Osteocyte (in vitro differentiated cells): ENCODE data around the gene PLCG2. TPM values are rescaled to one million over a fixed set of nuclear protein-coding genes. Genes with fewer than 3 reads are reported as not detected.

ENCODE experiments used
- DNase-seq: peaks from one replicate; pipeline ENCODE4 v3.0.0; 2021; ENCODE audit warnings: mixed read lengths; ENCODE audit not compliant: unreplicated experiment; ENCODE audit errors: extremely low spot score
- H3K27ac Mint-ChIP-seq: one replicate; pipeline ENCODE4 v1.8.0; 2021; ENCODE audit warnings: mild to moderate bottlenecking, mixed read lengths; ENCODE audit not compliant: unreplicated experiment
- H3K27me3 Mint-ChIP-seq: one replicate; pipeline ENCODE4 v1.8.0; 2021; ENCODE audit warnings: mixed read lengths; ENCODE audit not compliant: unreplicated experiment
- H3K36me3 Mint-ChIP-seq: one replicate; pipeline ENCODE4 v1.8.0; 2021; ENCODE audit warnings: mixed read lengths; ENCODE audit not compliant: unreplicated experiment
- H3K4me1 Mint-ChIP-seq: one replicate; pipeline ENCODE4 v1.8.0; 2021; ENCODE audit warnings: mixed read lengths; ENCODE audit not compliant: unreplicated experiment
- H3K4me3 Mint-ChIP-seq: one replicate; pipeline ENCODE4 v1.8.0; 2021; ENCODE audit warnings: mild to moderate bottlenecking, moderate library complexity, mixed read lengths; ENCODE audit not compliant: unreplicated experiment
- H3K9me3 Mint-ChIP-seq: one replicate; pipeline ENCODE4 v1.8.0; 2021; ENCODE audit warnings: mixed read lengths; ENCODE audit not compliant: unreplicated experiment
- total RNA-seq: library from RNA; stranded (reverse); gene quantifications from 2 replicates; pipeline ENCODE4 v1.2.1, GENCODE V29; 2021
- TF ChIP-seq, protein P1 (sequence below): fragments of 200-600 bp; sonication (generic); IDR thresholded peaks from 2 replicates; pipeline ENCODE4 v1.5.0; 2021; ENCODE audit warnings: antibody characterized with exemption, mild to moderate bottlenecking, moderate library complexity

The PLCG2 gene
- total RNA-seq, 1 donor from 2014 or later, result not detected

DNA sequence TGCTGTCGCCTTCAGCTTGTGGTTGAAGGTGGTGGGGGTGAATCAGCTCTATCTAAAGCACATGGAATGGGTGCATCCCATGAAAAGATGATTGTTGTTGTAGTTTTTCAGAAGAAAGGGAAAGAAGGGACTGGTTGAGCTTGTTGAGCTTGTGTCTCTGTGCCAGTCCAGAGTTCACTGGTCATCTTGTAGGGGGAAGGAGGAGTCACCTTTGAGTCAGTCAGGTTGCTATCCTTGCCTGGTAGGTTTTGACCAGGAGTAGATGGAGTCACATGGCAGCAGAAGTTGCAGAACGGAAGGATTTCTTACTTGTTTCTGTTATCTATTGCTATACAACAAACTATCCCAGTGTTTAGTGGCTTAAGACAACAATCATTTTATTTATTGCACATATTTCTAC, 73.3 kb downstream of the PLCG2 start:
- no peaks in the 10 kb centered on the region for H3K9me3 Mint-ChIP-seq
- H3K27ac Mint-ChIP-seq, result no peak overlapping the region
- peaks cover 18% of the 10 kb centered on the region for H3K27me3 Mint-ChIP-seq
- TF ChIP-seq, protein P1, sequence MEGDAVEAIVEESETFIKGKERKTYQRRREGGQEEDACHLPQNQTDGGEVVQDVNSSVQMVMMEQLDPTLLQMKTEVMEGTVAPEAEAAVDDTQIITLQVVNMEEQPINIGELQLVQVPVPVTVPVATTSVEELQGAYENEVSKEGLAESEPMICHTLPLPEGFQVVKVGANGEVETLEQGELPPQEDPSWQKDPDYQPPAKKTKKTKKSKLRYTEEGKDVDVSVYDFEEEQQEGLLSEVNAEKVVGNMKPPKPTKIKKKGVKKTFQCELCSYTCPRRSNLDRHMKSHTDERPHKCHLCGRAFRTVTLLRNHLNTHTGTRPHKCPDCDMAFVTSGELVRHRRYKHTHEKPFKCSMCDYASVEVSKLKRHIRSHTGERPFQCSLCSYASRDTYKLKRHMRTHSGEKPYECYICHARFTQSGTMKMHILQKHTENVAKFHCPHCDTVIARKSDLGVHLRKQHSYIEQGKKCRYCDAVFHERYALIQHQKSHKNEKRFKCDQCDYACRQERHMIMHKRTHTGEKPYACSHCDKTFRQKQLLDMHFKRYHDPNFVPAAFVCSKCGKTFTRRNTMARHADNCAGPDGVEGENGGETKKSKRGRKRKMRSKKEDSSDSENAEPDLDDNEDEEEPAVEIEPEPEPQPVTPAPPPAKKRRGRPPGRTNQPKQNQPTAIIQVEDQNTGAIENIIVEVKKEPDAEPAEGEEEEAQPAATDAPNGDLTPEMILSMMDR, result no peak
- H3K4me1 Mint-ChIP-seq, result no peaks in the 10 kb centered on the region
- no peak overlapping the region for H3K4me3 Mint-ChIP-seq
- no peak for DNase-seq
- H3K36me3 Mint-ChIP-seq, result no peaks in the 10 kb centered on the region

DNA sequence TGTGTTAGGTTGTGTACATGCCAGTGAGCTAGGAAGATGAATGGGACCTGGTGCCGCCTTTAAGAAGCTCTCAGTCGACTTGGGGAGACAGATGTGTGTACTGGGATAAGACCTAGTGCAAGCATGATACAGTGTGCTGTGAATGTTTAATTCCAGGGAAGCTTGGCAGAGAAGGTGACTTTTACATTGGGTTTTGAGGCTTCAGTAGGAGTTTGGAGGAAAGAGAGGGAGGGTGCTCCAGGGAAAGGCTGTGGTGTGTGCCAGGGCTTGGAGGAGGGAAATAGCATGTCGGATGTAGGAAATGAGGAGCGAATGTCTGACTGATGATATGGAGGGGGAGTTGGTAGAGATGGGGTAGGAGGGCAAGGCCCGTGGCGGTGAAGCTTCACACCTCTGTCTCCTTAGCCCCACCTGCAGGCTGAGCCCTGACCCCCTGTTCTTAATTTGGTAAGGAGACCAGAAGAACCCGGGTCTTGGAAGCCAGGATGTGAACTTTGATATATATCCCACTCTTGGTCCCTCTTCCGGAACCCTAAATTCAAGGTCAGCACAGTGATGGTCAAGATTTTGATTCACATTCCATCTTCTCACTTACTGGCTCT, 76.6 kb downstream of the PLCG2 start:
- TF ChIP-seq, protein P1, result no peak
- no peaks in the 10 kb centered on the region for H3K36me3 Mint-ChIP-seq
- H3K4me1 Mint-ChIP-seq, result no peaks in the 10 kb centered on the region
- DNase-seq, result no peak
- H3K27me3 Mint-ChIP-seq, result peaks cover 14% of the 10 kb centered on the region
- H3K4me3 Mint-ChIP-seq, result no peak overlapping the region
- no peak overlapping the region for H3K27ac Mint-ChIP-seq
- H3K9me3 Mint-ChIP-seq, result no peaks in the 10 kb centered on the region

DNA sequence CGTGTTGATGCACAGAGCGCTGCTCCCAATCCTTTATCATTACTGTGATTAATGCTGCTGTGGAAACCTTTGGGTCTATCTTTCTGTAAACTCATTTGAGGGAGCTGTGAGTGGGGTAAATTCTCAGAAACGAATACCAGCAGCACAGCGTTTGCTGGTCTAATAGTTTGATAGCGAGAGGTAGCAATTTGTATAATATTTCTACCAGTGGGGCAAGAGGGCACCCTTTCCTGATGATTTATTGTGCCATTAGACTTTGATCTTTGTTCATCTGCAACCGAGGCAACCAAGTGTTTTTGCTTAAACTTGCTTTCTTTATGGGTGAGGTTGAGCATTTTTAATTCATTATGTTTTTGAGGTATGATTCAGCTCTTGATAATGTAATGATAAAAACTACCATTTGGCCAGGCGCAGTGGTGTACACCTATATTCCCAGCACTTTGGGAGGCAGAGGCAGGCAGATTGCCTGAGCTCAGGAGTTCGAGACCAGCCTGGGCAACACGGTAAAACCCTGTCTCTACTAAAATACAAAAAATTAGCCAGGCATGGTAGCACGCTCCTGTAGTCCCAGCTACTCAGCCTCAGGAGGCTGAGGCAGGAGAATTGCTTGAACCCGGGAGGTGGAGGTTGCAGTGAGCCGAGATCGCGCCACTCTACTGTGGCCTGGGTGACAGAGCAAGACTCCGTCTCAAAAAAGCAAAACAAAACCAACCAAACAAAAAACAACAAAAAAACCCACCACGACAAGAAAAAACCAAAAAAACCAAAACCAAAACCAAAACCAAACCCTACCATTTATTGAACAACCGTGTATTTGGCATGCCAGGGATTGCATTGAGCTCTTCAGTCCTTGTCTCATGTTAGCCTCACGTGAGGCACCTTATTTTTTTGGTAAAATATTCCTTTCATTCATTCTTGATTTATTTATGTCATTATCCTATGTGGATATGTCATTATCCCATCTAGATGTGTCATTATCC, 81.5 kb downstream of the PLCG2 start:
- H3K36me3 Mint-ChIP-seq, result no peaks in the 10 kb centered on the region
- DNase-seq, result no peak
- peaks cover 28% of the 10 kb centered on the region for H3K27me3 Mint-ChIP-seq
- TF ChIP-seq, protein P1, result no peak
- H3K27ac Mint-ChIP-seq, result no peak overlapping the region
- H3K9me3 Mint-ChIP-seq, result no peaks in the 10 kb centered on the region
- no peaks in the 10 kb centered on the region for H3K4me1 Mint-ChIP-seq
- H3K4me3 Mint-ChIP-seq, result no peak overlapping the region

DNA sequence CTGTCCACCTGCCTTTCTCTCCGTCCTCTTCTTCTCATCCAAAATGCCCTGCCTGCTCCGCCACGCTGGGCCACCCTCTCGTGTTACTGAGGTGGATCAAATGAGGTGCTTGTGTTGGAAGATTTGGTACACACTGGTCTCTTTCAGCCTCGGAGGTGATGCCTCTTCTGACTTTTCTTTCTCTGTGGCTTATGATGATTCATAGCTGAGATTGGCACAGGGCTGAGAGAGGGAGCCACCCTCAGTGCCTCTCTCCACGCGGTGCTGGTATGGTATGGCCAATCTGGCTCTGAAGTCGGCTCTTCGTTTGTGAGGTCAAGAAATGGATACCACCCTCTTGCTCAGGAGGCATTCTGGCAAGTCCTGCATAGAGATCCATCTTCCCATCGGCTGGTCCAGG, 82.4 kb downstream of the PLCG2 start:
- no peak overlapping the region for H3K4me3 Mint-ChIP-seq
- no peaks in the 10 kb centered on the region for H3K36me3 Mint-ChIP-seq
- no peaks in the 10 kb centered on the region for H3K4me1 Mint-ChIP-seq
- H3K27ac Mint-ChIP-seq, result no peak overlapping the region
- no peaks in the 10 kb centered on the region for H3K9me3 Mint-ChIP-seq
- DNase-seq, result no peak
- TF ChIP-seq, protein P1, result no peak
- peaks cover 26% of the 10 kb centered on the region for H3K27me3 Mint-ChIP-seq

DNA sequence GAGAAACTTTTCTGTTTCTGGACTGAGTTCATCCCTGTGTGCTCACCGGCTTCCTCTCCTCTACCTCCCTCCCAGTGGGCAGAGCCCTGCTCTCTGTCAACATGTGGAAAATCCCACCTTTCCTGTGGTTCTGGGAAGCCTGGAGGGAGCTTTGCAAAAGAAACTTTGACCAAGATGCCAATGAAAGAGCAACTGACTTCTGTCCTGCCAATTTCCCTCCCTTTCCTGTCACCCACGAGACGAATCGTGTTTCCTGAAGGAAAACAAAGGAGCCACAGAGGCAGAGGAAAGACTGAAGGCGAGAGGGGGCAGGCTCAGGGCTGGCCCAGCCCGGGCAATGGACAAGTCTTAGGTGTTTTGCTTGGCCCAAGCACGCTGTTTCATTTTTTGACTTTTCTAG, 82.8 kb downstream of the PLCG2 start:
- peaks cover 24% of the 10 kb centered on the region for H3K27me3 Mint-ChIP-seq
- H3K4me1 Mint-ChIP-seq, result no peaks in the 10 kb centered on the region
- no peak overlapping the region for H3K27ac Mint-ChIP-seq
- no peaks in the 10 kb centered on the region for H3K36me3 Mint-ChIP-seq
- TF ChIP-seq, protein P1, result no peak
- H3K9me3 Mint-ChIP-seq, result no peaks in the 10 kb centered on the region
- DNase-seq, result no peak
- H3K4me3 Mint-ChIP-seq, result no peak overlapping the region
